Measurements from ENCODE around the gene POMC.
A peak's percentile ranks its signal among the peaks of the same experiment; 100 is the strongest.
"Not testable (repeated sequence)": the region's sequence is repeated elsewhere in the genome, so short reads cannot be mapped to it uniquely, and the experiment has no call there.

The POMC gene

GRCh38 chr2:25140535-25140934 lies 27.8 kb downstream of the POMC start:
- not testable (repeated sequence) for DNase-seq

DNA sequence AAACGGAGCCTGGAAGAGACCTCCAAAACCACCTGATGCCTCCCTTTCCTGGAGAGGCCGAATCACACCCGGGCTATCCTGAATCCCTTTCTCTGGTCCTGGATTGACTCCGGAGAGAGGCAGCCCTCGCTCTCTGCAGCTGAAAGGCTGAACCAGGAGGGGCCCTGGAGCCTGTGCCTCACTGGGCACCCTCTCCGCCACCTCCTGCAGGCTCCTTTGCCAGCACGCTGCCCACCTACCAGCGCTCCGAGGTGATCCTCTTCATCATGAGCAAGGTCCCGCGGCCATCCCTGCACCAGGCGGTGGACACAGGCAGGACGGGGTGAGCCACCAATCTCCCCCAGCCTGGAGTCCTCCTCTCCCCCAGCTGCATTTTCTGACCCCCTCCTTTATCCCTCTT lies 35.7 kb downstream of the POMC start:
- DNase-seq: no peak

DNA sequence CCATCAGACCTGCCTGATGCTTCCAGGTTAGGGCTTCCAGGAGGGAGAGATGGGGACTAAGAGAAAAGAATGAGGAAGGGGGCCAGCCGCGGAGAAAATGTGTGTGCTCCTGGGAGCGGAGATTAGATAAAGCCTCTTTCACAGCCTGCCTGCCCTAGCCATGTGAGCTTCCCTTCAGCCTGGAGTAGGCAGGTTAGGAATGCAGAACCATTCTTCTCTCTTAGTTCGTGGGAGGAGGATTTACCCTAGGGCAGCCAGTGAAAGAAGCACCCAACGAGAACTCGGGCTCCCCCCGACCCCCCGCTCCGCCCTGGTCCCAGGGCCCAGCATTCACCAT lies 36.1 kb downstream of the POMC start:
- no peak for DNase-seq

DNA sequence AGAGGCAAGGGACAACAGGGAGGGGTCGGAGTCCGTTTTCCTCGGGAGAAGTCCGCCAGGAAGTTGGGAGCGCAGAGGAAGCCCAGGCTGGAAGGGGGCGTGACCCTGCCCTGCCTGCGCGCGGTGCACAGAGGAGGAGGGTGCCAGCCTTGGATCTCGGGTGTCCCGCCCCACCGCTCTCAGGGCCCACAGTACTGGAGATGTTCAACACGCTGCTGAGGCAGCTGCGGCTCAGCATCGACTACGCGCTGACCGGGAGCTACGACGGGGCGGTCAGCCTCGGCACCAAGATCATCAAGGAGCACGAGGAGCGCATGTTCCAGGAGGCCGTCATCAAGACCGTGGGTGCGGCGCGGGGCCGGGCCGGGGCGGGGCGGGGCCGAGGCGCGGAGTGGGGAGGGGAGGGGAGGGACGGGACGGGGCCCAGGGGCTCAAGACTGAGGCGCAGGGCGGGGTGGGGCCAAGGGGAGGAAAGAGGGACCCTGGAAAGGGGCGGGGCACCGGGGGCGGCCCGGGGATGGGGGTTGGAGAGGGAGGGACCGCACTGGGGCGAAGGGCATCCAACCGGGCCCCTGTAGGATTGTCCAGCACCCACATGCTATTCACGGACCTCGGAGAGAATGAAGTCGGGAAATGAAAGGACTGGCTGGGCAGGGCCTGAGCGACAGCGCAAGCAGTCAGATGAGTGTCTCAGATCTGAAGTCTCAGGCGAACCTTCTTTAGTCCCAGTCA lies 36.6 kb downstream of the POMC start:
- peak; percentile 30 for DNase-seq

DNA sequence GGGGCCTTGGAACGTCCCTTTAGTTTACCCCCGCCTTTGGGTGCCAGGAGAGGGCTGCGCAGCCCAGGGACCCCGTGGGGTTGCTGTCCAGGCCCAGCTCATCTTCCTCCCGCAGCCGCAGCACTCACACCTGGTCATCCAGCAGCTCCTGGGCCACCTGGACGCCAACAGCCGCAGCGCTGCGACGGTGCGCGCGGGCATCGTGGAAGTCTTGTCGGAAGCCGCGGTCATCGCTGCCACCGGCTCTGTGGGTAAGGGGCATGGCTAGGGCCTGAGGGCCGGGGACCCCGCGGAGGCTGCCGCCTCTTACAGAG lies 37.2 kb downstream of the POMC start:
- DNase-seq: no peak

DNA sequence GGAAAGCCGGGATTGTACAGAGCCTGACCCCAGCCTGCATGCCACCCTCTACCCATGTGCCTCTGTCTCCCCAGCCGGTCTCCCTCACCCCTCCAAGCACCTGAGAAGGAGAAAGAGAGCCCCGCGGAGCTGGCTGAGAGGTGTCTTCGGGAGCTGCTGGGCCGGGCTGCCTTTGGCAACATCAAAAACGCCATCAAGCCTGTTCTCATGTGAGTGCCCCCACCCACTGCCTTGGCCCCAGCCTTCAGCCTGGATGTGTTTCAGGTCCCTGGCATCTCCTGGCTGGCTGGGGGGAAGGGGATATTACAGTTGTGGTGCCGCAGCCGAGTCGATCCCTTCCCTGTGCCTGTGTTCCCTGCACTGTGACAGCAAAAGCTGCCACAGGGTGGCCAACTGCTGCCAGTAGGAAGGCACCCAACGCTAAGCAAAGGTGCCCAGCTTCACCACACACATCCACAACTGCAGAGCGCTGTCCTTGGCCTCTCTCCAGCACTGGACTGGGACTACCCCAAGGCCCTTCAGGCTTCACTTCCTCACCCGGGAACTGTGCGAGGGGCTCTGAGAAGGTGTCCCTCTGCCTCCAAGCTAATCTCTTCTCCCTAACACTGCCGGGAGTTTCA lies 38.4 kb downstream of the POMC start:
- DNase-seq: no peak

GRCh38 chr2:25127646-25128045 lies 40.7 kb downstream of the POMC start:
- DNase-seq: no peak

GRCh38 chr2:25127071-25127470 lies 41.3 kb downstream of the POMC start:
- DNase-seq: not testable (repeated sequence)

- no peak for DNase-seq
Observed at GRCh38 chr2:25125976-25126375, 42.4 kb downstream of the POMC start.

GRCh38 chr2:25125189-25125588 lies 43.2 kb downstream of the POMC start:
- no peak for DNase-seq

DNA sequence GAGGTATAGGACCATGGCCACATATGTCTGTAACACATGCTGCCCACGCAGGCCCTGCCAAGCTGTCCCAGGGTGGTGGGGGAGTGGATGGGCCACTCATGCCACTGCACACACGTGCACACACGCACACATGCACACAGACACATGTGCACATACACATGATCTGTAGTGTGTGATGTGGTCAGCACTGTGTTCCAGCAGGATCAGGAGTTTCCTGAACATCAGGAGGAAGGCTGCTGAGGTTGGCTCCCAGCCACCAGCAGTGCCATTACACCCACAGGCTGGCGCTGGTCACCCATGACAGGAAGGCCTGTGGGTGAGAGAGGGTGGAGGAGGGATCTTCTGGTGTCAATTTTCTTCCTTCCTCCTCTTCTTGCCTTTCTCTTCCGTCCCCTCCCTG lies 44.7 kb downstream of the POMC start:
- no peak for DNase-seq

DNA sequence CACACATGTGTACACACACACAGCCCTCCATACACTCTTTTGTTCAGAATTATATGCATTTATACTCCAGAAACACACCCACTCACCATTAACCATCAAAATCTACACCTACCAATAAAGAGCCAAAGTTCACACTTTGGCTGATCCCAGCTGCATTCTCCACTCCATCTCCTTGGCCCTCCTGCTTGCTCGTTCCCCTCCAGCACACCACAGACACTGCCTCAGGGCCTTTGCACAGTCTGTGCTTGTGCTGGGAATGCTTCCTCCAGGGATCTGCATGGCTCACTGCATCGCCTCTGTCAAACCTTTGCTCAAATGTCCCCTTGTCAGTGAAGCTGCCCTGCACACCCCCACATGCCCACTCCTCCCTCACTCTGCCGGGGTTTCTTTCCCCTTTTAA lies 46.0 kb downstream of the POMC start:
- DNase-seq: no peak

DNA sequence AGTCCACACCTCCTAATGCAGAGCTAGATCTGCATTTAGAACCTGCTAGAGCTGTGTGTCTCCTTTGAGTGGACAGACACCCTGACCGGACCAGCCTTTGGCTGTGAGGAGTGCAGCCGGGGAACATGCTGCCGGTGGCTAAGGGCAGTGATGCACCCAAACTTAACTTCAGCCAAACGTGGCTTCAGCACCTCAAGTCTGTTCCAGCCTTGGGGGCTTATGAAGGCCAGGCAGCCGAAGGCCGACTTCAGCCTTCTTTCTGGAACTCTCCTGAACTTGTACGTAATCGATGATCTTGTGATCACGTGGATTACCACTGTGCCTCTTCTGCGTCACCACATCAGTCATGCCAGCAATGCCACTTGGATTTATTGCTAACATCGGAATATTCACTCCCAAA lies 49.1 kb downstream of the POMC start:
- no peak for DNase-seq

DNA sequence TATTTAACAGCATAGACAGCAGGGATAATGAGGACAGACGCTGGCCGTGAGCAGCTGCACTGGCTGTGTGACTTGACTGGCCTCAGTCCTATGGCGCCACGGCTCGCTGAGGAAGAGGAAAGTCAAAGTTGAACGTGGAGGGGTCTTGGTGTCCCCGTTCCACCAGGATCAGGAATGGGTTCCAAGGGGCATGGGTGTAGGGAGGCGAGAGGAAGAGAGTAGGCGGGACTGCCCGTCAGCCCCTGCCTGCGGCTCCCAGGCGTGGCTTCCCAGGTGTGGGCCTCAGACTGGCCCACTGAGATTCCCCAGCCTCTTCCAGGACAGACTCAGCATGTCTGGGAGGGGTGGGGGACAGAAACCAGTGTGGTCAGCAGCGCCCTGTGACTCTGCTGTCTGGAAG lies 51.4 kb downstream of the POMC start:
- no peak for DNase-seq

DNA sequence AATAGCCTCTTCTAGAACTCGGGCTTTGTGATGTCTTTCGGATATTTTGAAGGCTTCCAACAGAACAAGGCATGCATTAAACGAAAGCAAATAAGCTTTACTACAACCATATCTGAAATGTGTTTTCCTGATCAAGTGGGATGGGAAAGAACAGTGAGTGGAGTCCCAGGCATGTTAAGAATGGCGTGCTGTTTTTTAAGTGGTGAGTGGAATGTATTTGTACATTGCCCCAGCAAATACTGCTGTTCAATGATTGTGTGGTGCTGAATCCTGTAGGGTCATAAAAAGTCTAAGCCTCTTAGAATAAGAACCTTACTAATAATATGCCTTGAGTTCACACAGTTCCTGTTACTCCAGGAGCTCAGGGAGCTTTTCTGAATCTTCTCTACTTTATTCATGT lies 52.5 kb downstream of the POMC start:
- DNase-seq: no peak

GRCh38 chr2:25115249-25115883 lies 53.0 kb downstream of the POMC start:
- no peak for DNase-seq

GRCh38 chr2:25112113-25112512 lies 56.3 kb downstream of the POMC start:
- DNase-seq: no peak

Data from right kidney (tissue), 1 donor.